Neuronal stem cell (in vitro differentiated cells): ENCODE data around the gene ARMC2.
"Not testable (repeated sequence)": the region's sequence is repeated elsewhere in the genome, so short reads cannot be mapped to it uniquely, and the experiment has no call there.

Experiments
- DNase-seq: peaks from one replicate; pipeline ENCODE4 v3.0.0-alpha.2; 2013; ENCODE audit warnings: low spot score
- H2AFZ ChIP-seq: one replicate; pipeline ENCODE4 v1.6.1; 2013; ENCODE audit warnings: mild to moderate bottlenecking, low read length, inconsistent platforms
- H2AK5ac ChIP-seq: 2 replicates; pipeline ENCODE4 v1.6.1; 2013; ENCODE audit warnings: low read depth, mild to moderate bottlenecking, inconsistent platforms, low read length, moderate library complexity, mixed read lengths
- H2BK120ac ChIP-seq: 2 replicates; pipeline ENCODE4 v1.6.1; 2013; ENCODE audit warnings: low read depth, mild to moderate bottlenecking, inconsistent platforms, low read length, moderate library complexity, mixed read lengths
- H2BK12ac ChIP-seq: one replicate; pipeline ENCODE4 v1.6.1; 2013; ENCODE audit warnings: low read length, inconsistent platforms
- H2BK15ac ChIP-seq: 2 replicates; pipeline ENCODE4 v1.6.1; 2013; ENCODE audit warnings: mild to moderate bottlenecking, low read length, inconsistent platforms, mixed read lengths
- H2BK5ac ChIP-seq: one replicate; pipeline ENCODE4 v1.6.1; 2013; ENCODE audit warnings: inconsistent platforms, mild to moderate bottlenecking, low read length, moderate library complexity
- H3K14ac ChIP-seq: one replicate; pipeline ENCODE4 v1.6.1; 2013; ENCODE audit warnings: low read length, inconsistent platforms
- H3K18ac ChIP-seq: 2 replicates; pipeline ENCODE4 v1.6.1; 2013; ENCODE audit warnings: low read length, inconsistent platforms
- H3K23ac ChIP-seq: 2 replicates; pipeline ENCODE4 v1.6.1; 2013; ENCODE audit warnings: low read depth, mild to moderate bottlenecking, mixed read lengths, low read length, inconsistent platforms; ENCODE audit not compliant: poor library complexity
- H3K27ac ChIP-seq: replicated peaks from 3 replicates; pipeline ENCODE4 v1.5.1; 2013; ENCODE audit warnings: low read length, inconsistent platforms
- H3K27me3 ChIP-seq, 3 experiments: 2 replicates each; pipeline ENCODE4 v1.6.1; 2013; ENCODE audit warnings: low read length in 3 of 3, mild to moderate bottlenecking in 2 of 3, inconsistent platforms in 1 of 3, low read depth in 1 of 3, mixed read lengths in 1 of 3, moderate library complexity in 1 of 3; ENCODE audit not compliant: control insufficient read depth in 3 of 3, insufficient read depth in 3 of 3
- H3K36me3 ChIP-seq, 2 donors: replicated peaks in 1 of 2; 2 replicates each; pipeline ENCODE4 v1.6.1; 2013; ENCODE audit warnings: low read length in 2 of 2; ENCODE audit not compliant: control insufficient read depth in 2 of 2, insufficient read depth in 2 of 2
- H3K4ac ChIP-seq: 2 replicates; pipeline ENCODE4 v1.6.1; 2013; ENCODE audit warnings: inconsistent platforms, mild to moderate bottlenecking, low read length, moderate library complexity
- H3K4me1 ChIP-seq, 2 donors: 1 replicate in 1 of 2; 2 replicates in 1 of 2; pipeline ENCODE4 v1.6.1; 2013; ENCODE audit warnings: low read length in 2 of 2, low read depth in 1 of 2; ENCODE audit not compliant: control insufficient read depth in 2 of 2, insufficient read depth in 1 of 2
- H3K4me2 ChIP-seq: one replicate; pipeline ENCODE4 v1.6.1; 2013; ENCODE audit warnings: mild to moderate bottlenecking, low read length, inconsistent platforms; ENCODE audit not compliant: insufficient read depth, poor library complexity, severe bottlenecking
- H3K4me3 ChIP-seq, 2 donors: 2 replicates each; pipeline ENCODE4 v1.5.1; 2013; ENCODE audit warnings: low read length in 2 of 2, mild to moderate bottlenecking in 2 of 2, inconsistent platforms in 1 of 2, moderate library complexity in 1 of 2
- H3K79me1 ChIP-seq: one replicate; pipeline ENCODE4 v1.6.1; 2013; ENCODE audit warnings: low read depth, mild to moderate bottlenecking, inconsistent platforms, low read length, moderate library complexity
- H3K9ac ChIP-seq: one replicate; pipeline ENCODE4 v1.6.1; 2013; ENCODE audit warnings: mild to moderate bottlenecking, low read depth, low read length, inconsistent platforms; ENCODE audit not compliant: poor library complexity
- H3K9me3 ChIP-seq, 2 donors: replicated peaks in 1 of 2; 2 replicates each; pipeline versions ENCODE3 to v1.6.1; 2013; ENCODE audit warnings: low read length in 2 of 2, mild to moderate bottlenecking in 2 of 2, inconsistent platforms in 1 of 2, low read depth in 1 of 2, mixed read lengths in 1 of 2, moderate library complexity in 1 of 2; ENCODE audit not compliant: control insufficient read depth in 2 of 2, insufficient read depth in 1 of 2
- H4K8ac ChIP-seq: one replicate; pipeline ENCODE4 v1.6.1; 2013; ENCODE audit warnings: low read depth, mild to moderate bottlenecking, inconsistent platforms, low read length, moderate library complexity
- H4K91ac ChIP-seq: one replicate; pipeline ENCODE4 v1.6.1; 2013; ENCODE audit warnings: low read length, low read depth, mild to moderate bottlenecking, inconsistent platforms; ENCODE audit not compliant: poor library complexity
- WGBS, 2 donors: extraction: QIAGEN DNeasy Blood & Tissue Kit; methylation state at CpG; one replicate each; pipeline ENCODE4 v1.1.7; 2013; ENCODE audit warnings: missing lambda C conversion rate in 2 of 2, mixed read lengths in 1 of 2; ENCODE audit not compliant: insufficient read length in 2 of 2, insufficient replicate concordance in 1 of 2; ENCODE audit errors: extremely low coverage in 2 of 2; 5-methylcytosine and 5-hydroxymethylcytosine counted together

The ARMC2 gene

DNA sequence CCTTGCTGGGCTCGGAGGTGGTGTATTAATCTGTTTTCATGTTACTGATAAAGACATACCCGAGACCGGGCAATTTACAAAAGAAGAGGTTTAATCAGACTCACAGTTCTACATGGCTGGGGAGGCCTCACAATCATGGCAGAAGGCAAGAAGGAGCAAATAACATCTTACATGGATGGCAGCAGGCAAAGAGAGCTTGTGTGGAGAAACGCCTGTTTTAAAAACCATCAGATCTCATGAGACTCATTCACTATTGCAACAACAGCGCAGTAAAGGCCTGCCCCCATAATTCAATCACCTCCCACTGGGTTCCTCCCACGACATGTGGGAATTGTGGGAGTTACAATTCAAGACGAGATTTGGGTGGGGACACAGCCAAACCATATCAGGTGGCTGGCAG lies 30.9 kb upstream of the ARMC2 start:
- not testable (repeated sequence) for H4K91ac ChIP-seq, H3K79me1 ChIP-seq, H2BK15ac ChIP-seq, H3K4me3 ChIP-seq, H2AFZ ChIP-seq, H3K4ac ChIP-seq, H2BK120ac ChIP-seq, H3K14ac ChIP-seq, H2BK12ac ChIP-seq, H2AK5ac ChIP-seq, H3K4me2 ChIP-seq, H3K4me1 ChIP-seq, H3K9ac ChIP-seq, H3K27ac ChIP-seq, H2BK5ac ChIP-seq, H4K8ac ChIP-seq, H3K27me3 ChIP-seq, H3K9me3 ChIP-seq, H3K18ac ChIP-seq, H3K23ac ChIP-seq, DNase-seq, H3K36me3 ChIP-seq
- WGBS, 2 donors: no CpG with 5 or more reads among the region's 7 CpGs

DNA sequence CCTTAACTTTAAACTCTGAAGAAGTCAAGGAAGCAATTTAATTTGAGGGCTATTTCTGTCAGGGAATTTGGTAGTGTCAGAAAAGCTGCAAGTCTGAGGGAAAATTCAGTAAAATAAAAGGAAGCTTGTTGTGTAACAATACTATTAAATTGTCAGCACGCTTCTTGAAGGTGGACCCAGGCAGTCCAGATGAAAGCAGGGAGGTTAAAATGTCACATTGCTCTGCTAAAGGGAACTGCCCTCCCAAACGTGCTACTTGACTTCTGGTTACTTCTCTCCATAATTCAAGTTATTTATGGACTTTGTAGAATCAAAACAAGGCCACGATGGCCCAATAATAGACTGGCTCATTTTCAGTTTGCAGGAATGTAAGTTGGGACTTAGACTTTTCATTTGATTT lies 28.2 kb upstream of the ARMC2 start:
- no peak overlapping the region for H2AK5ac ChIP-seq
- H4K91ac ChIP-seq: no peak overlapping the region
- no peak for DNase-seq
- no peak overlapping the region for H3K4me3 ChIP-seq
- WGBS, 2 donors: no CpG with 5 or more reads among the region's 3 CpGs
- H3K79me1 ChIP-seq: no peaks in the 10 kb centered on the region
- H2AFZ ChIP-seq: no peak overlapping the region
- no peak overlapping the region for H4K8ac ChIP-seq
- H3K14ac ChIP-seq: no peak overlapping the region
- no peak overlapping the region for H2BK120ac ChIP-seq
- H3K27ac ChIP-seq: no peak overlapping the region
- no peak overlapping the region for H3K4me2 ChIP-seq
- H2BK15ac ChIP-seq: no peak overlapping the region
- H3K4ac ChIP-seq: no peak overlapping the region
- H3K27me3 ChIP-seq: peaks cover 0 to 3% (median 0%) of the 10 kb centered on the region in 3 experiments
- no peak overlapping the region for H2BK12ac ChIP-seq
- H3K36me3 ChIP-seq: no peaks in the 10 kb centered on the region
- H3K18ac ChIP-seq: no peak overlapping the region
- no peaks in the 10 kb centered on the region for H3K4me1 ChIP-seq
- H2BK5ac ChIP-seq: no peak overlapping the region
- H3K23ac ChIP-seq: no peak overlapping the region
- H3K9ac ChIP-seq: no peak overlapping the region
- peaks cover 2 to 5% of the 10 kb centered on the region in 2 donors for H3K9me3 ChIP-seq

DNA sequence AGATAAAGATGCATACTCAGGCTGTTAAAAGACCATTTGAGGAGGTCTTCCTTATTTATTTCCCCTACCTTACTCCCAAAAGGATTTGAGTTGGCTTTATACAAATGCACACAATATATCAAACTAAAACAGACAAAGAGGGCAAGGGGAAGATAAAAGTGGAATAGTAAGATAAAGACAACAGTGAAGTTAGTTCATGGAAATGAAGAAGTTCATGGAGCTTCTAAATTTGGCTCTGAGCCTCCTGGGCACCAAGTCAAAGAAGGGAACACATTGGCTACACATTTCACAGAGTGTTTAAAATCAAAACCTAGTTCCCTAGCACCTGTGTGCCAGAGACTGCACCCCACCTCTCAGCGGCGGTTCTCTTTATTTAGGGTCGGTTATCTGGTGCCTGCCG lies 25.8 kb upstream of the ARMC2 start:
- Histone ChIP-seq H2BK5ac (no peak overlapping the region), H3K27me3 (peaks cover 0 to 3% (median 0%) of the 10 kb centered on the region in 3 experiments), H3K4ac (no peak overlapping the region), H4K91ac (no peak overlapping the region), H2AFZ (no peak overlapping the region), H3K4me1 (no peaks in the 10 kb centered on the region), H3K9me3 (peaks cover 4 to 5% of the 10 kb centered on the region in 2 donors), H3K23ac (no peak overlapping the region), H3K4me3 (no peak overlapping the region), H3K79me1 (no peaks in the 10 kb centered on the region), H3K14ac (no peak overlapping the region), H3K4me2 (no peak overlapping the region), H4K8ac (no peak overlapping the region), H3K36me3 (no peaks in the 10 kb centered on the region), H3K9ac (no peak overlapping the region), H2BK12ac (no peak overlapping the region), H2BK15ac (no peak overlapping the region), H3K27ac (no peak overlapping the region), H2AK5ac (no peak overlapping the region), H3K18ac (no peak overlapping the region), H2BK120ac (no peak overlapping the region)
- no peak for DNase-seq
- no CpG with 5 or more reads among the region's 4 CpGs for WGBS, 2 donors

GRCh38 chr6:108825326-108825725 lies 22.9 kb upstream of the ARMC2 start:
- Histone ChIP-seq H3K9me3 (peaks cover 0 to 4% of the 10 kb centered on the region in 2 donors), H3K27me3 (peaks cover 0 to 3% (median 0%) of the 10 kb centered on the region in 3 experiments), H3K4me1 (no peaks in the 10 kb centered on the region), H2BK15ac (no peak overlapping the region), H2BK5ac (no peak overlapping the region), H2AK5ac (no peak overlapping the region), H3K14ac (no peak overlapping the region), H3K36me3 (no peaks in the 10 kb centered on the region), H3K27ac (no peak overlapping the region), H3K79me1 (no peaks in the 10 kb centered on the region), H2BK120ac (no peak overlapping the region), H3K18ac (no peak overlapping the region), H3K9ac (no peak overlapping the region), H3K4ac (no peak overlapping the region), H2AFZ (no peak overlapping the region), H3K23ac (no peak overlapping the region), H3K4me3 (no peak overlapping the region), H3K4me2 (no peak overlapping the region), H4K8ac (no peak overlapping the region), H2BK12ac (no peak overlapping the region), H4K91ac (no peak overlapping the region)
- no CpG with 5 or more reads among the region's 2 CpGs for WGBS, 2 donors
- no peak for DNase-seq
